GM12891 (cell line): ENCODE results near the gene SUZ12.
"Not testable (repeated sequence)": the region's sequence is repeated elsewhere in the genome, so short reads cannot be mapped to it uniquely, and the experiment has no call there.

Experiments
- POLR2A ChIP-seq: IDR thresholded peaks from 2 replicates; pipeline ENCODE4 v1.6.1; 2011; ENCODE audit warnings: low read depth, low read length, control low read depth
- TAF1 ChIP-seq: IDR thresholded peaks from 2 replicates; pipeline ENCODE4 v1.6.1; 2011; ENCODE audit warnings: low read depth, low read length, control low read depth

DNA sequence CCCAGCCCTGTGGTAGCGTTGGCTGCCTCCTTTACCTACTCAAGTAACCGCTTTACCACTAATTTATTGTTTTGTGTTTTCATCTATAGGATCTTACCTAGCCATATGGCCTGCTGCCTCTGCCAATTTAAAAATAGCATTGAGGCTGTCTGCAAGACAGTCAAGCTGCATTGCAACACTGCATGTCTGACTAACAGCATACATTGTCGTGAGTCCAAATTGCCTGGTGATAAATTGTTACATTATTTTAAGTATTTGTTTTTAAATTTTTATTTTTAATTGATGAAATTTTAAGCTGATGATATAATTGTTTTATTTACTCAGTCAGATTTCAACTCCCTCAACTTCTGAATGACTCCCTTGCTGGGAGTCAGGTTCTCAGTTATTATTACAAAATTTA lies 108.8 kb downstream of the SUZ12 start:
- not testable (repeated sequence) for TF ChIP-seq POLR2A, TAF1
